ENCODE results near the gene PCGF1.

The PCGF1 gene

GRCh38 chr2:74524955-74525716, 17.6 kb upstream of the PCGF1 start:
- no peak for DNase-seq (ENCODE audit: insufficient read length, low spot score)

GRCh38 chr2:74524005-74524404, 16.5 kb upstream of the PCGF1 start:
- no peak for FAIRE-seq
- no peak for DNase-seq (ENCODE audit: insufficient read length, low spot score)
- TF ChIP-seq POLR2A (IDR thresholded peaks at IDR 0.05; ENCODE audit: low read depth, low read length) (no peak), PAX5 (IDR thresholded peaks at IDR 0.05; ENCODE audit: insufficient read depth, low read length, severe bottlenecking) (no peak), POLR2AphosphoS5 (IDR thresholded peaks at IDR 0.05; ENCODE audit: low read depth, low read length) (no peak)

More at GRCh38 chr2:74524955-74525716, 17.6 kb upstream of the PCGF1 start:
- no peak; the same call in 1 of the 2 replicates for TF ChIP-seq POLR2A (IDR thresholded peaks at IDR 0.05; ENCODE audit: low read depth, low read length)
- TF ChIP-seq POU2F2 (IDR thresholded peaks at IDR 0.05; ENCODE audit: low read depth, low read length), result no peak
- TF ChIP-seq POLR2AphosphoS5 (IDR thresholded peaks at IDR 0.05; ENCODE audit: low read depth, low read length), result no peak
- no peak for TF ChIP-seq PAX5 (IDR thresholded peaks at IDR 0.05; ENCODE audit: insufficient read depth, low read length, severe bottlenecking)
- no peak for TF ChIP-seq SPI1 (IDR thresholded peaks at IDR 0.05; ENCODE audit: low read depth, low read length)
- no peak for TF ChIP-seq TAF1 (IDR thresholded peaks at IDR 0.05; ENCODE audit: low read depth, low read length)
- no peak for FAIRE-seq

GRCh38 chr2:74522516-74522915, 15.0 kb upstream of the PCGF1 start:
- no peak for FAIRE-seq
- no peak for DNase-seq (ENCODE audit: insufficient read length, low spot score)
- TF ChIP-seq POU2F2 (IDR thresholded peaks at IDR 0.05; ENCODE audit: low read depth, low read length) (no peak), PAX5 (IDR thresholded peaks at IDR 0.05; ENCODE audit: insufficient read depth, low read length, severe bottlenecking) (no peak), POLR2A (IDR thresholded peaks at IDR 0.05; ENCODE audit: low read depth, low read length) (no peak), POLR2AphosphoS5 (IDR thresholded peaks at IDR 0.05; ENCODE audit: low read depth, low read length) (no peak), TAF1 (IDR thresholded peaks at IDR 0.05; ENCODE audit: low read depth, low read length) (no peak), SPI1 (IDR thresholded peaks at IDR 0.05; ENCODE audit: low read depth, low read length) (no peak)

- no peak for DNase-seq (ENCODE audit: insufficient read length, low spot score)
- TF ChIP-seq POLR2AphosphoS5 (IDR thresholded peaks at IDR 0.05; ENCODE audit: low read depth, low read length), result no peak
- no peak for TF ChIP-seq POLR2A (IDR thresholded peaks at IDR 0.05; ENCODE audit: low read depth, low read length)
- TF ChIP-seq SPI1 (IDR thresholded peaks at IDR 0.05; ENCODE audit: low read depth, low read length), result no peak
- no peak for TF ChIP-seq TAF1 (IDR thresholded peaks at IDR 0.05; ENCODE audit: low read depth, low read length)
- TF ChIP-seq PAX5 (IDR thresholded peaks at IDR 0.05; ENCODE audit: insufficient read depth, low read length, severe bottlenecking), result no peak
- no peak for TF ChIP-seq POU2F2 (IDR thresholded peaks at IDR 0.05; ENCODE audit: low read depth, low read length)
- FAIRE-seq, result peak; percentile 33
These were observed 9.2 kb upstream of the PCGF1 start for GRCh38 chr2:74516650-74517049.

GRCh38 chr2:74515981-74516633, 8.6 kb upstream of the PCGF1 start:
- peak; percentile 78 for FAIRE-seq
- peak; percentile 90 for DNase-seq (ENCODE audit: insufficient read length, low spot score)
- no peak for TF ChIP-seq POU2F2 (IDR thresholded peaks at IDR 0.05; ENCODE audit: low read depth, low read length)

- DNase-seq (ENCODE audit: insufficient read length, low spot score), result no peak
These were observed 7.9 kb upstream of the PCGF1 start for GRCh38 chr2:74515271-74515980.

GRCh38 chr2:74514368-74515270, 7.1 kb upstream of the PCGF1 start, which contains the start of gene TLX2:
Gene TLX2 (plus strand): TSS chr2:74514450. CDS start chr2:74514807, 357 bp downstream.
- no peak for DNase-seq (ENCODE audit: insufficient read length, low spot score)
- no peak for TF ChIP-seq PAX5 (IDR thresholded peaks at IDR 0.05; ENCODE audit: insufficient read depth, low read length, severe bottlenecking)
- FAIRE-seq, result peak; percentile 9

More at GRCh38 chr2:74515271-74515980, 7.9 kb upstream of the PCGF1 start:
- no peak for FAIRE-seq
- TF ChIP-seq SPI1 (IDR thresholded peaks at IDR 0.05; ENCODE audit: low read depth, low read length), result no peak

GRCh38 chr2:74513605-74514367, 6.3 kb upstream of the PCGF1 start:
- no peak for DNase-seq (ENCODE audit: insufficient read length, low spot score)
- FAIRE-seq, result no peak
- TF ChIP-seq POLR2A (IDR thresholded peaks at IDR 0.05; ENCODE audit: low read depth, low read length), result no peak
- TF ChIP-seq TAF1 (IDR thresholded peaks at IDR 0.05; ENCODE audit: low read depth, low read length), result no peak
- TF ChIP-seq PAX5 (IDR thresholded peaks at IDR 0.05; ENCODE audit: insufficient read depth, low read length, severe bottlenecking), result no peak
- TF ChIP-seq POLR2AphosphoS5 (IDR thresholded peaks at IDR 0.05; ENCODE audit: low read depth, low read length), result no peak
- TF ChIP-seq POU2F2 (IDR thresholded peaks at IDR 0.05; ENCODE audit: low read depth, low read length), result no peak
- no peak for TF ChIP-seq SPI1 (IDR thresholded peaks at IDR 0.05; ENCODE audit: low read depth, low read length)
